ENCODE results near the gene PPA1.
"Not testable (repeated sequence)": the region's sequence is repeated elsewhere in the genome, so short reads cannot be mapped to it uniquely, and the experiment has no call there.

PPA1 gene

GRCh38 chr10:70169011-70169410 lies 64.2 kb downstream of the PPA1 start:
- DNase-seq (ENCODE audit: low spot score), result no peak

GRCh38 chr10:70167246-70167645 lies 66.0 kb downstream of the PPA1 start:
- no peak for DNase-seq (ENCODE audit: low spot score)

GRCh38 chr10:70166394-70166793 lies 66.8 kb downstream of the PPA1 start:
- DNase-seq (ENCODE audit: low spot score), result no peak

- no peak for DNase-seq (ENCODE audit: low spot score)
These were observed 69.1 kb downstream of the PPA1 start for GRCh38 chr10:70164163-70164562.

GRCh38 chr10:70163448-70163847 lies 69.8 kb downstream of the PPA1 start:
- DNase-seq (ENCODE audit: low spot score), result no peak

- DNase-seq (ENCODE audit: low spot score), result no peak
These were observed 70.4 kb downstream of the PPA1 start for GRCh38 chr10:70162892-70163201.

GRCh38 chr10:70162151-70162891 lies 70.9 kb downstream of the PPA1 start:
- DNase-seq (ENCODE audit: low spot score), result no peak

- DNase-seq (ENCODE audit: low spot score), result no peak
These were observed 72.4 kb downstream of the PPA1 start for GRCh38 chr10:70160798-70161197.

GRCh38 chr10:70159366-70159765 lies 73.9 kb downstream of the PPA1 start:
- not testable (repeated sequence) for DNase-seq (ENCODE audit: low spot score)

GRCh38 chr10:70158113-70158512 lies 75.1 kb downstream of the PPA1 start:
- DNase-seq (ENCODE audit: low spot score), result no peak

- no peak for DNase-seq (ENCODE audit: low spot score)
These were observed 77.9 kb downstream of the PPA1 start for GRCh38 chr10:70155255-70155838.
